Endothelial cell of umbilical vein (primary cell): ENCODE results near the gene TSPO.
A peak's percentile ranks its signal among the peaks of the same experiment; 100 is the strongest.

Experiments
- CTCF ChIP-seq, 2 donors: IDR thresholded peaks; 1 replicate in 1 of 2; 2 replicates in 1 of 2; pipeline ENCODE4 v1.5.1; 2011; ENCODE audit warnings: low read length in 2 of 2, mild to moderate bottlenecking in 2 of 2, moderate library complexity in 2 of 2, control low read depth in 1 of 2, inconsistent platforms in 1 of 2, low read depth in 1 of 2; ENCODE audit not compliant: insufficient read depth in 1 of 2; ENCODE audit errors: extremely low read depth in 1 of 2
- EZH2 ChIP-seq: IDR thresholded peaks from 2 replicates; pipeline ENCODE4 v1.6.1; 2012; ENCODE audit warnings: borderline replicate concordance, low read depth, mild to moderate bottlenecking, moderate library complexity, low read length, inconsistent platforms; ENCODE audit not compliant: severe bottlenecking
- FOS ChIP-seq: IDR thresholded peaks from 2 replicates; pipeline ENCODE4 v1.6.1; 2011; ENCODE audit warnings: mild to moderate bottlenecking, low read length, moderate library complexity, borderline replicate concordance; ENCODE audit not compliant: insufficient read depth
- MAX ChIP-seq: IDR thresholded peaks from 2 replicates; pipeline ENCODE4 v1.6.1; 2011; ENCODE audit not compliant: insufficient read depth, insufficient read length
- MYC ChIP-seq: IDR thresholded peaks from one replicate; pipeline ENCODE4 v1.6.1; 2011; ENCODE audit warnings: mild to moderate bottlenecking, low read depth, low read length
- POLR2A ChIP-seq: IDR thresholded peaks from 2 replicates; pipeline ENCODE4 v1.6.1; 2012; ENCODE audit warnings: low read depth, mild to moderate bottlenecking, control low read depth, low read length
- POLR2AphosphoS5 ChIP-seq: IDR thresholded peaks from 2 replicates; pipeline ENCODE4 v1.6.1; 2012; ENCODE audit warnings: low read depth, mild to moderate bottlenecking, control low read depth, low read length, moderate library complexity; ENCODE audit not compliant: insufficient read depth

GRCh38 chr22:43159484-43160178 is 8.3 kb downstream of the TSPO start:
- no peak for TF ChIP-seq EZH2
- TF ChIP-seq CTCF (IDR thresholded peaks at IDR 0.05; ENCODE audit: extremely low read depth in 1 of 2, insufficient read depth in 1 of 2, low read depth in 1 of 2, low read length in 2 of 2): peak; percentile 21 to 44
- no peak for TF ChIP-seq POLR2AphosphoS5
- TF ChIP-seq MAX: no peak
- no peak for TF ChIP-seq POLR2A
- no peak for TF ChIP-seq MYC
- TF ChIP-seq FOS: no peak
